ENCODE data around the gene GPR107. TPM values are rescaled to one million over a fixed set of nuclear protein-coding genes. Genes with fewer than 3 reads are reported as not detected.

The GPR107 gene
- total and polyA plus RNA-seq, 2 of the 8 experiments (the other 6 are each of a cell fraction or from before 2014, with no cell fraction given) = 19.3 to 30.7 TPM

GRCh38 chr9:130122456-130122855 is 68.8 kb downstream of the GPR107 start:
- CTCF ChIA-PET (ENCODE audit: partially characterized antibody) = interaction anchor here (0.6 to 3.8 kb wide), 4 partner anchors 14 to 182 kb away, joined by 3 to 35 read pairs (median 9); no protein-coding TSS in a partner anchor

More at GRCh38 chr9:130122456-130122855, 68.8 kb downstream of the GPR107 start:
- Histone ChIP-seq H3K36me3 (ENCODE audit: control insufficient read depth in 2 of 4, insufficient read depth in 4 of 4, low read length in 3 of 4) (no peaks in the 10 kb centered on the region; a peak in 1 of 8 replicates), H3K9ac (replicated peaks in 1 of 4; ENCODE audit: extremely low read depth in 1 of 4, low read depth in 3 of 4, low read length in 3 of 4) (no peak overlapping the region; a peak in 1 of 7 replicates), H4K5ac (ENCODE audit: insufficient read length, low read depth, low read length) (no peak overlapping the region), H3K27me3 (replicated peaks in 1 of 4; ENCODE audit: control insufficient read depth in 3 of 4, extremely low read depth in 1 of 4, insufficient read depth in 3 of 4, low read length in 3 of 4) (peaks cover 0 to 1% (median 0%) of the 10 kb centered on the region in 4 experiments; a peak in 1 of 7 replicates), H3K14ac (ENCODE audit: insufficient read length) (no peak overlapping the region), H3K18ac (ENCODE audit: extremely low read depth, low read length) (no peak overlapping the region), H3K56ac (replicated peaks; ENCODE audit: insufficient read length, low read depth, low read length) (no peak overlapping the region), H3K79me1 (ENCODE audit: low read depth, low read length) (no peaks in the 10 kb centered on the region), H2BK20ac (ENCODE audit: low read length) (no peak overlapping the region), H2BK5ac (ENCODE audit: low read depth, low read length) (0 out of 2 replicates have a peak overlapping the region, but pooled peaks have one; percentile 8), H3K27ac (ENCODE audit: low read depth, low read length) (no peak overlapping the region), H4K20me1 (replicated peaks in 1 of 2; ENCODE audit: control insufficient read depth in 1 of 2, insufficient read depth in 2 of 2, low read length in 2 of 2) (peaks cover 0 to 2% of the 10 kb centered on the region in 2 experiments), H2AK5ac (ENCODE audit: low read depth, low read length) (no peak overlapping the region), H3K4ac (replicated peaks; ENCODE audit: insufficient read length, low read depth, low read length) (no peak overlapping the region), H4K91ac (replicated peaks; ENCODE audit: insufficient read length, low read length) (no peak overlapping the region), H3K4me1 (replicated peaks in 1 of 4; ENCODE audit: control insufficient read depth in 3 of 4, insufficient read depth in 4 of 4, low read length in 3 of 4) (peaks cover 8 to 15% (median 10%) of the 10 kb centered on the region in 4 experiments), H3K4me3 (ENCODE audit: extremely low read depth in 1 of 4, insufficient read depth in 2 of 4, low read depth in 3 of 4, low read length in 4 of 4) (no peak overlapping the region), H3K4me2 (ENCODE audit: insufficient read depth in 1 of 2, low read depth in 2 of 2, low read length in 2 of 2) (no peak overlapping the region), H2BK12ac (ENCODE audit: low read depth, low read length) (no peak overlapping the region), H4K8ac (ENCODE audit: extremely low read depth, insufficient read depth, low read length) (no peak overlapping the region), H3K23ac (ENCODE audit: insufficient read length) (no peak overlapping the region), H3K9me3 (ENCODE audit: insufficient read depth in 2 of 2, low read depth in 1 of 2, low read length in 1 of 2) (no peaks in the 10 kb centered on the region), H2AFZ (ENCODE audit: low read length) (no peak overlapping the region), H3K23me2 (ENCODE audit: low read depth, low read length) (no peaks in the 10 kb centered on the region), H3K79me2 (ENCODE audit: control insufficient read depth in 1 of 2, insufficient read depth in 2 of 2, low read length in 2 of 2) (no peaks in the 10 kb centered on the region), H2BK15ac (ENCODE audit: low read length) (no peak overlapping the region), H2BK120ac (replicated peaks; ENCODE audit: low read depth, low read length) (no peak overlapping the region)
- no peak for FAIRE-seq
- TF ChIP-seq POU5F1 (IDR thresholded peaks at IDR 0.05; ENCODE audit: low read depth, low read length) (no peak), KDM5A (IDR thresholded peaks at IDR 0.05; ENCODE audit: low read length) (no peak), EGR1 (IDR thresholded peaks at IDR 0.05; ENCODE audit: borderline replicate concordance, low read depth, low read length) (no peak), ZNF274 (IDR thresholded peaks at IDR 0.05; ENCODE audit: borderline replicate concordance, extremely low read depth, low read length) (no peak), SIX5 (IDR thresholded peaks at IDR 0.05; ENCODE audit: low read depth, low read length) (no peak), CEBPB (IDR thresholded peaks at IDR 0.05; ENCODE audit: low read depth, low read length) (no peak), FOSL1 (IDR thresholded peaks at IDR 0.05; ENCODE audit: insufficient read depth, low read depth, low read length) (no peak), GTF2F1 (IDR thresholded peaks at IDR 0.05; ENCODE audit: borderline replicate concordance, low read depth, low read length) (no peak)
- 88% methylated on average over 7 of the region's 7 CpGs; no CpG with 5 or more reads in 1 of the 2 experiments for WGBS, 2 experiments (ENCODE audit: extremely low coverage in 1 of 2, insufficient coverage in 1 of 2, insufficient read length in 1 of 2, insufficient replicate concordance in 2 of 2, low coverage in 1 of 2, low lambda C conversion rate in 2 of 2, missing lambda C conversion rate in 1 of 2)
- no peak for DNase-seq (ENCODE audit: low read depth in 1 of 2, low spot score in 2 of 2)
- POLR2A ChIA-PET (ENCODE audit: partially characterized antibody) = no interaction called here
